Ishikawa (cell line): ENCODE measurements around the gene NMRK1.

Source experiments
- CEBPB ChIP-seq: IDR thresholded peaks from 2 replicates; pipeline ENCODE4 v1.6.1; 2012
- CREB1 ChIP-seq: IDR thresholded peaks from 2 replicates; pipeline ENCODE4 v1.6.1; 2012; ENCODE audit warnings: low read depth
- EGR1 ChIP-seq: IDR thresholded peaks from 2 replicates; pipeline ENCODE4 v1.6.1; 2012
- EP300 ChIP-seq: IDR thresholded peaks from 2 replicates; pipeline ENCODE4 v1.6.1; 2012; ENCODE audit warnings: borderline replicate concordance
- FOXM1 ChIP-seq: IDR thresholded peaks from 2 replicates; pipeline ENCODE4 v1.6.1; 2012; ENCODE audit warnings: low read depth, borderline replicate concordance
- MAX ChIP-seq: IDR thresholded peaks from 2 replicates; pipeline ENCODE4 v1.6.1; 2012
- NFIC ChIP-seq: IDR thresholded peaks from 2 replicates; pipeline ENCODE4 v1.6.1; 2012
- RAD21 ChIP-seq: IDR thresholded peaks from 2 replicates; pipeline ENCODE4 v1.6.1; 2012; ENCODE audit warnings: low read depth
- REST ChIP-seq: IDR thresholded peaks from 2 replicates; pipeline ENCODE4 v1.6.1; 2012; ENCODE audit warnings: low read depth, mild to moderate bottlenecking
- TAF1 ChIP-seq: IDR thresholded peaks from 2 replicates; pipeline ENCODE4 v1.6.1; 2012; ENCODE audit warnings: low read depth, mild to moderate bottlenecking
- TCF12 ChIP-seq: IDR thresholded peaks from 2 replicates; pipeline ENCODE4 v1.6.1; 2012; ENCODE audit warnings: low read depth
- TEAD4 ChIP-seq: IDR thresholded peaks from 2 replicates; pipeline ENCODE4 v1.6.1; 2012
- YY1 ChIP-seq: IDR thresholded peaks from 2 replicates; pipeline ENCODE4 v1.6.1; 2012; ENCODE audit warnings: low read depth
- ZBTB7A ChIP-seq: IDR thresholded peaks from 2 replicates; pipeline ENCODE4 v1.6.1; 2012; ENCODE audit warnings: low read depth
- TF ChIP-seq, protein P1 (sequence below): IDR thresholded peaks from 2 replicates; pipeline ENCODE4 v1.6.1; 2012

NMRK1 gene

DNA sequence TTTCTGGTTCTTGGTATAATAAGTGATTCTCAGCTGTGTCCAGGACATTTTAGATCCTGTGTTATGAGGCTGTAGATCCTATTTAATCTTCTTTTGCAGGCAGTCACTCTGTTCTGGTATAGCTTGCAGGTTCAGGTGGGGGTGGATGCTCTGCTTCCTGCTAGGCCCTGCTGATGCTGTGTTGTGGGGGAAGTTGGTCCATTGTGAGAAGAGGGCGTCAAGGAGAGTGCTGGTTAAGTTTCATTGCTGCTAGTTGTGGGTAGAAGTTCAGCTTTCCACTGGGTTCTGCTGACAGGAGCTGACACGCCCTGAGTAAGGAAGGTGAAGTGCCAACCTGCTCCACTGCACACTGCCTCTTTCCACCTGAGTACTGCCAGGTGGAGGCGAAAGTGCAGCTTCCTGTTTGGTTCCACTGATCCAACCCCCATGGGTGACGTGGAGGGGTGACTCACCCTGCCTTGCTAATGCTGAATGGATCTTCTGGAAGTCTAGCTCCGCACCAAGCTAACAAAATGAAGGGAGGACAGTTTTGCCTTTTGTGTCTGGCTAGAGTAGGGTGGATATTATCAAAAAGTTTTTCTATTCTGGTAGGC lies 16.3 kb downstream of the NMRK1 start:
- TF ChIP-seq MAX (0 out of 2 replicates have a peak, but pooled peaks have one; percentile 36), TCF12 (no peak)

GRCh38 chr9:75069171-75069570 lies 18.8 kb downstream of the NMRK1 start:
- TF ChIP-seq NFIC, result no peak
- no peak for TF ChIP-seq TEAD4
- no peak for TF ChIP-seq EP300
- TF ChIP-seq ZBTB7A, result no peak
- no peak for TF ChIP-seq CREB1
- TF ChIP-seq TCF12, result no peak
- TF ChIP-seq MAX, result no peak
- TF ChIP-seq YY1, result no peak
- TF ChIP-seq TAF1, result no peak
- TF ChIP-seq EGR1, result no peak
- no peak for TF ChIP-seq REST
- TF ChIP-seq RAD21, result no peak
- no peak for TF ChIP-seq CEBPB
- TF ChIP-seq FOXM1, result no peak
- TF ChIP-seq, protein P1, sequence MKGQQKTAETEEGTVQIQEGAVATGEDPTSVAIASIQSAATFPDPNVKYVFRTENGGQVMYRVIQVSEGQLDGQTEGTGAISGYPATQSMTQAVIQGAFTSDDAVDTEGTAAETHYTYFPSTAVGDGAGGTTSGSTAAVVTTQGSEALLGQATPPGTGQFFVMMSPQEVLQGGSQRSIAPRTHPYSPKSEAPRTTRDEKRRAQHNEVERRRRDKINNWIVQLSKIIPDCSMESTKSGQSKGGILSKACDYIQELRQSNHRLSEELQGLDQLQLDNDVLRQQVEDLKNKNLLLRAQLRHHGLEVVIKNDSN, result no peak

- TF ChIP-seq CREB1 (no peak), TCF12 (no peak), RAD21 (no peak), CEBPB (no peak), MAX (no peak), EGR1 (no peak), REST (no peak), TEAD4 (no peak), NFIC (no peak), EP300 (no peak), FOXM1 (no peak), TAF1 (no peak), ZBTB7A (no peak), YY1 (no peak)
- TF ChIP-seq, protein P1, result no peak
These were observed 20.1 kb downstream of the NMRK1 start for GRCh38 chr9:75067894-75068293.

DNA sequence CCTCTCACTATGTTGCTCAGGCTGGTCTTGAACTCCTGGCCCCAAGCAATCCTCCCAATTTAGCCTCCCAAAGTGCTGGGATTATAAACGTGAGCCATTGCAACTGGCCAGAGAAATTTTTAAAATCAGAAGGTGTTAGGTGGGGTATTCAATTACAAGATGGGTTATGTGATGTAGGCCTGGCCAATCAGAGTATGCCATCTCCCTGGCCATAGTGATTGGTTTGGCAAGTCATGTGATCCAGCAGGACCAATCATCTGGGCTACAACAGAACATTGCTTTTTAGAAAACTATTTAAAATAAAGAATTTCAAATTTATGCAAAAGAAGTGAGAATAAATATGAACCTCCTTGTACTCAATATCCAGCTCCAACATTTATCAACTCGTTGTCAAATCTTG lies 22.4 kb downstream of the NMRK1 start:
- no peak for TF ChIP-seq CREB1
- no peak for TF ChIP-seq MAX
- TF ChIP-seq ZBTB7A, result no peak
- TF ChIP-seq, protein P1, result no peak; the same call in 1 of the 2 replicates
- no peak for TF ChIP-seq TCF12
- no peak for TF ChIP-seq TAF1
- TF ChIP-seq TEAD4, result no peak
- TF ChIP-seq RAD21, result no peak
- TF ChIP-seq REST, result no peak
- no peak for TF ChIP-seq EGR1
